NCI-H1092 (cell line): ENCODE measurements around the gene MEDAG.
"Not testable (repeated sequence)": the region's sequence is repeated elsewhere in the genome, so short reads cannot be mapped to it uniquely, and the experiment has no call there.

ENCODE experiments used
- DNase-seq: peaks from one replicate; lab custom pipeline; 2025; lab: John Stamatoyannopoulos, UW

Gene MEDAG

DNA sequence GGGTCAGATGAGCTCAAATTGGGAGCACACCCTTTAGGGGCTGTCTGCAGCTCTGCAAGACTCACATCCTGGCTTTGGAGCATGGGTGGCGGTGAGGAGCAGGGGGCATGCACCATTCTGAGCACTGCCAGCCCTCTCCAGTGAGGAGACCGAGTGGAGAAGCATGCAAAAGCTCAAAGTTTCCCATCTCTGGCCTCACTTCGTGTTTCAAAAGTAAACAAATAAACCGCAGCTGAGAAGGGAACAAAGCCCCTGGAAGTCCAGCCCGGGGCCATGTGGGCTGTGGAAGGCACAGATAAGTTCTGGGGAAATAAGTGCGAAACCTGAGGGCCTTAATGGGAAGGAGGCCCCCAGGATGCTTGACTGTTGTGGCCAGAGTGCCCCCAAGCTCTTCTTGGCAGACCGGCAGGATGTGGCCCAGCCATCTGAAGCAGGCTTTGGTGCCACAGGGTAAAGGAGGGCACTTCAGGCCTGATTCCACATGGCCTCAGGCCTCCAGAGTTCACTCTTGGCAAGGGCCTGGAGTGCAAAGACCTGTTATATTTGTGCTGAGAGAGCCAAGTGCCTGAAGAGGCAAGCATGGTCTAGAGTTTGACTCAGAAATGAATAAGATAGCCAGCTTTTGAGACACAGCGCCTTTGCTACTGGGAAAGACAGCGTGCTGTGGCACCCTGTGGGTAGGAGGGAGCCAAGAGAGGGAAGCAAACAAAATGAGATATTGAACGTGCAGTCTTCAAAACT is 1.2 kb downstream of the MEDAG start:
- DNase-seq: no peak

DNA sequence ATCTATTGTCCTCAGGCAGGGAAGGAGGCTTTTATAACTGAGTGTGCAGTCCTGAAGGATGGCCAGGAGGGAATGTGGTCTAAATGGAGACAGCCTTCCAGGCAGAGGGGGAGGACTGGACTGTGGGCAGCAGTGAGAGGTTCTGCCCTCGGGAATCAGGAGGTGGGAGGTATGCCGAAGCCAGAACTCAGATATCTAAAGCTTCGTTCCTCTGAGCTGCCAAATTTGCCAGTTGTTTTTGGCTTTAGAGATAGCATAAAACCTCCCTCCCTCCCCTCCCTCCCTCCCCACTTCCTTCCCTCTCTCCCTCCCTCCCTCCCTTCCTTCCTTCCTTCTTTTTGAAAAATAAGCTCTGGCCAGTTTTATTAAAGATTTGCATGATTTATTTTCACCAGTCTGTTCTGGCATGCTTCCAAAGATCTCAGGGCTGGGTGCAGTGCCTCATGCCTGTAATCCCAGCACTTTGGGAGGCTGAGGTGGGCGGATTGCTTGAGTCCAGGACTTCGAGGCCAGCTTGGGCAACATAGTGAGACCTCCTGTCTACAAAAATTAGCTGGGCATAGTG is 2.4 kb downstream of the MEDAG start:
- DNase-seq: no peak

DNA sequence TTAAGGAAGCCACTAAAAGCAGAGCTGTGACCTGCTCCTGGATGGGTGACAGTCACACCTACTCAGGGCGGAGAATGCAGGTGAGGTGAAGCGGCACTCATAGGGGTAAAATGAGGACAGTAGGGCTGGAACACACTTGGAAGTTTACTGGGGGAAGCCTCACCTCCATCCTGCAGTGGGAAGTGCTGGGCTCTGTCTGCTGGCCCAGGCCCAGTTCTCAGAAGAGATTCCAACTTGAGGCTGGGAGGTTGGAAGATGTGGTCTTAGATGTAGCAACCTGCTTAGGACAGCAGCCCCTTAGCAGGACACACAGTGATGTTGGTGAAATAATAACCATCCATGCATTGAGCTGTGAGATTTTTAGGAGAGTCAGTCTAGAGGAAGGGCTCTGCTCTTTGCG is 4.6 kb downstream of the MEDAG start:
- no peak for DNase-seq

DNA sequence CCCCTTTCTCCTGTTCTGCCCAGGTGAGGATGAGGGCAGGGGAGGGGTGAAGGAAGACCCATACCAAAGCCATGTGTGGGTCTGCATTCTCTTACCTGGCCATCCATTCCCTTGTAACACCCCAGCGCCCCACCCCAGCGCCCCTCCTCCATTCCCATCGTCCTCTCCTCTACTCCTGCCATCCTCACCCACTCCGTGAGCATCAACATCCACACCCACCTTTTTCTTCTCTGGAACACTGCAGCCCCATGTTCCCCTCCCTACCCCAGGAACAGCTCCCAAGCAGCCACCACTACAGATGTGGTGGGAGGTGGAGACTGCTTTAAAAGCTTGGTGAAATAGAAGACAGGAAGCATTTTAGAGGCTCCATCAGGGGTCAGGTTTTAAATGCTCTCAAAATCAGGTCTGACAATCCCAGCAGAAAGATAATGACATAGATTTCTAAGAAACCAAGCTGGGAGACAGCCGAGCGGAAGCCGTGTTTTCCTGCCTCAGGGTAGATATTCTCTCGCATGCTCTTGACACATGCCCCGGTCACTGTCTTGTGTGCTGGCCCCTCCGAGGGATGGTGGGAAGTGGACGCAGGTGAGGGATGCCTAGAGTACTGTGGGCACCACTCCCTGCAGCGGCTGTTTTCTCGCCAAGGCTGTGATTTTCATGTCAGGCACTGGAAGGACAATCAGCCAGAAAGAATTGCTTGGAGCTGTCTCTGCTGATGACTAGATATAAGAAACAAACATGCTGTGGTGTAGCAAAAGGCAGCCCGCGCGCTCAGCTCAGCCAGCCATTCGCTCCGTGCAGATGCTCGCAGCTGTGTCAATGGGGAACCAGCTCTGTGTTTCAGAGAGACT is 9.8 kb downstream of the MEDAG start:
- no peak for DNase-seq

DNA sequence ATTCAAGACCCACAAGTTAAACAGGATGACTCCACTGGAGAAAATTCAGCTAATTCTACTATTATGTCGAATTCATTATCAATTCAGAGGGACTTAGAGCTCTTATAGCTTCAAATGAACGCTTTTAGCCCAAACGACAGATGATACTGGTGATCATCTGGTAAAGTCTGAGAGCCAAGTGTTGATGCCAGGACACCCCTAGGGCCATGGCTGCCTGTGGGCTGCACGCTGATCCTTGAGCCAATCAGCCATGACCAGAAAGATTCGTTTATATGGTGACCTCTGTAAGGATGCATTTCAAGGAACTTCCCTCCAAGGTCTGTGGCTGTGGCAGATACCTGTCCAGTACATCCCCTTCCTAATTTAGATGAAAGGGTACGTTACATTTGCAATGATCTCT is 10.9 kb downstream of the MEDAG start:
- DNase-seq: no peak

DNA sequence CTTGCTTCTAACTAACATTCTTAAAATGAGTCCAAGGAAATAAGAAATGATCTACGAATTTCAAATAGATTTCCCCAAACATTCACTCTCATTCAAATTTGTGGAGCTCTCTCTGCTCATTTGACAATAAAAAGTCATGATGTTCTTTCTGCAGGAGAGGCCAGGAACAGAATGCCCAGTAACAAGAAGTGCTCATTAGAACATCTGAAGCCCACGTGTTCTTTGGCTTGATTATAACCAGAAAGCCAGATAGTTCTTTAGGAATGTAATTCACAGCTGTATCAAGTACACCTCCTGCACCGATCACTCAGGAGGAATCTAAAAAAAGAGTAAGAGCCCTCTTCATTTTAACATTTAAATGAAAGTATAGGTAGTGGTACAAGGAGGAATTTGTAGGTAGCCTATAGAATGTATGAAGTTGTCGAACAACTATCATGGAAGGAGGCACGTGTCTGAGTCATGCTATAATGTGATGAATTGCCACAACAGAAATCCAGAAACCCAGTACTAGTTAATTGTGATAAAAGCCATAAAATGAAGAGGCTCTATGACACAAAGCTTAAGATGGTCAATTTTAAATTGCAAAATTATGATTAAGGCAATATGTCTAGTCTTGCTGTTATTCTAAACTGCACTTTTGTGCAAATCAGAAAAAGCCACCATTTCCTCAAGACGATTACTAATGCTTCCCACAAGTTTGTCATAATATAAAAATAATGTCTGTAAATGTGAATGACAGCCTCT is 12.8 kb downstream of the MEDAG start:
- DNase-seq: no peak

DNA sequence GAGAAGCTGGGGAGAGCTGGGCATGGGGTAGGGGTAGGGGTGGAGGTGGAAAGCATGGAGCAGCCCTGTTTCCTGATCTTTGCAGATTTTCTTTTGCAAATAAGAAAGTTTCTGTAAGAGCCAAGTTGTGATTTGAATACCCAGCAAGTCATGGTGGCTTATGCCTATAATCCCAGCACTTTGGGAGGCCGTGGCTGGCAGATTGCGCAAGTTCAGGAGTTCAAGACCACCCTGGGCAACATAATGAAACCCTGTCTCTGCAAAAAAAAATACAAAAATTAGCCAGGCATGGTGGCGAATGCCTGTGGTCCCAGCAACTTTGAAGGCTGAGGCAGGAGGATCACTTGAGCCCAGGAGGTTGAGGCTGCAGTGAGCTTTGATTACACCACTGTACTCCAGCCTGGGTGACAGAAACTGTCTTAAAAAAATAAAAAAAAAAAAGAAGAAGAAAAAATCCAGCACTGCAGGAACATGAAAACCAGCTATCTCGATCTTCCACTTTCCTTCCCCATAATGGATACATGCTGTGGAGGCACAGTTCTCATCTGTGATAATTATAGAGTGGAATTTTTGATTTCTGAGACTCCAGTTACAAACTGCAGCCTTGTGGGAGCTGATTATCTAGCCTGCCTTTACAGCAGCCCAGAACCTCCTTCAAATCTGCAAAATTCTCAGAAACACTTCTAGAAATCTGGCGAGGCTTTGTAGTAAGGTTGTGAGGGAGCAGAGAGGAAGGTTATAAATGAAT is 14.3 kb downstream of the MEDAG start:
- DNase-seq: no peak

DNA sequence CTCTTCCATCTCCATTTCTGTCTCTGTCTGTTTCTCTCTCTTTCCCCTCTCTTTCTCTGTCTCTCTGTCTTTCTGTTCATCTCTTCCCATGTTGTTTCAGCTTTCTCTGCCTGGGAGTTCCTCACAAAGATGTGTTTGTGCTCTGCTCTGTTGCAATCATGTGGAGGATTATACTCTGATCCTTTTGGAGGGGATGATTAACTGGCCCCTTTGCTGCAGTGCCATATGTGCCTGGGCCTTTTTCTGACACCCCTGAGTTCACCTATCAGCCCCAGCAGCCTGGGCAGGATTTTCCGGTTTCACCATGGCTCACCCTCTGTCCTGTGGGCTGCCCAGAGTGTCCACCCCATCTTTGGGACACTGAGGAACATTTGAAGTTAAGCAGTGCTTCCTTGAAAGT is 17.3 kb downstream of the MEDAG start:
- no peak for DNase-seq

DNA sequence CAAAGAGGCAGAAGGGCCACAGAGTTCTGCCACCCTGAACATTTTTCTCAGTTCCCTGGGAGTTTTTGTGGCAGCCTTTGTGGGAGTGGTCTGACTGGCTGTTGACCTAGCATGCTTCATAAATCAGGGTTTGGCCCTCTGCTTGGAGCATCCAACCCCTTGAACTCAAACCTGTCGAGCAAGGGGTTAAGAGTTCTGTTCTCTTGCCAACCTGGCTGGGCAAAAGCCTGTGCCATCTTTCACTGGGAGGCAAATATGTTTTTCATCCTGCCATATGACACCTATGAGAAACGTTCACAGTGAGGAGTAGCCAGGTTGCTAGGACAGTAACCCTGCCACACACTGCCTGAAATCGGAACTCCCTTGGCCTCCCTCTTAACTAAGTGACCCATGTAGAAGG is 18.6 kb downstream of the MEDAG start:
- no peak for DNase-seq

DNA sequence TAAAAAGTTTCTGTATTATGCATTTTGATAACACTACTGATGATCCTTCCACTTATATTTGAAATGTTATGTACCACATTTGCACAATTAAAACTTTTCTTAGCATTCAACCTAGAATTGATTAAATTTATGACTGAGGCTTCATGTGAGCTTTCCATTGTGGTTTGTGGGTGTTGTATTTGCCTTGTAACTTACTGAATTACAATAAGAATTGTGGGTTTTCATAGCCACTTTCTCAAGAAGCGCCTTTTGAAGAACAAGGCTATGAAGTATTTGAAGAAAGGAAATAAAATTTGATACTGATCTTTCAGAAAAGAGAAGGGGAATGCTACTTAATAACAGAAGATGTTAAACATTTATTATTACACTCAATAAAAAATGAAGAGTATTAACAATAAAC is 19.4 kb downstream of the MEDAG start:
- no peak for DNase-seq

DNA sequence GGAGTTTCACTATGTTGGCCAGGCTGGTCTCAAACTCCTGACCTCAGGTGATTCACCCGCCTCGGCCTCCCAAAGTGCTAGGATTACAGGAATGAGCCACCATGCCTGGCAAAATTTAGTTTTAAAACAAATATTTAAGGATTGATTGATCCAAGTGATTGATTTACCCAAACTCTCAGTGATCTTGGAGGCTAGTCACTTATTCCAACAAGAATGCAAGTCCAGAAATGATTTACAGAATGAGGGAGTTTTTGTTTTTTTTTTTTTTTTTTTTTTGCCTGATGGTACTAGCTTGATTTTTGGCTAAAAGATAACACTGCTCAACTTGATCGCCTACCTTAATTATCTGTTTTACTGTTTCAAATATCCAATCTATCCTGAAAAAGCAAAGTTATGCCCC is 20.7 kb downstream of the MEDAG start:
- DNase-seq: no peak

DNA sequence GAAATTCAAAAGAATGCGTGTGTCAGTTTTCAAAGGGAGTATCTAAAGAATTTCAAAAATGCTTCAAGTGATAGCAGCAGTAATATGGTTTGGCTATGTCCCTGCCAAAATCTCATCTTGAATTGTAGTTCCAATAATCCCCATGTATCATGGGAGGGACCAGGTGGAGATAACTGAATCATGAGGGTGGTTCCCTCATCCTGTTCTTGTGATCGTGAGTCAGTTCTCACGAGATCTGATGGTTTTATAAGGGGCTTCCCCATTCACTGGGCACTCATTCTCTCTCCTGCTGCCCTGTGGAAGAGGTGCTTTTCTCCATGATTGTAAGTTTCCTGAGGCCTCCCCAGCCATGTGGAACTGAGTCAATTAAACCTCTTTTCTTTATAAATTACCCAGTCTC is 21.1 kb downstream of the MEDAG start:
- DNase-seq: not testable (repeated sequence)

DNA sequence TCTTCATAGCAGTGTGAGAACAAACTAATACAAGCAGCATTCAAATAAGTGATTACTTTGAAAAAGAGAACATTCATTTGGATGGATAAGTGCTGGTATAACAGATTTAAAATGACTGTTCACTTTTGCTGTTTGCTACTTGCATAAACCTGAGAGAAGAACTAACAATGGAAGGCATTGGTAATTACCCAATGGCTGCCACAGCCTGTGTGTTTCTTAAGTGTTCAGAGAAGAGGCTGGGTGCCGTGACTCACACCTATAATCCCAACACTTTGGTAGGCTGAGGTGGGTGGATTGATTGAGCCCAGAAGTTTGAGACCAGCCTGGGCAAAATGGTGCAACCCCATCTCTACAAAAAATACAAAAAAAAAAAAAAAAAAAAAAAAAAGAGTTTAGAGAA is 21.5 kb downstream of the MEDAG start:
- no peak for DNase-seq

DNA sequence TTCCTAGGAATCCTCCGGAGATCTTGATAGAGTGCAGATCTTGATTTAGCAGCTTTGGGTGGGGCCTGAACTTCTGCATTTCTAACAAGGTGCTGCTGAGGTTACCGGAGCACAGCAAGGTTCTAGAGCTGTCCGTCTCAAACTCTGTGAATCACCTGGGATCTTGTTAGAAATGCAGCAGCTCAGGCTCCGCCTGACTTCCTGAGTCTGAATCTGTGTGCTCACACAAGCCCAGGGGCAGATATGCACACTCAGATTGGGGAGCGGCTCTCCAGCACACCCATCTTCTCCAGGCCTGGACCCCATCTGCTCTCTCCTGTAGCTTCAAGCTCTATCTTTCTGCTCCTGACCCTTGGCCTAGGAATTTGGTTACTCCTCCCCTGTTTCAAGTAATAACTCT is 22.9 kb downstream of the MEDAG start:
- no peak for DNase-seq

DNA sequence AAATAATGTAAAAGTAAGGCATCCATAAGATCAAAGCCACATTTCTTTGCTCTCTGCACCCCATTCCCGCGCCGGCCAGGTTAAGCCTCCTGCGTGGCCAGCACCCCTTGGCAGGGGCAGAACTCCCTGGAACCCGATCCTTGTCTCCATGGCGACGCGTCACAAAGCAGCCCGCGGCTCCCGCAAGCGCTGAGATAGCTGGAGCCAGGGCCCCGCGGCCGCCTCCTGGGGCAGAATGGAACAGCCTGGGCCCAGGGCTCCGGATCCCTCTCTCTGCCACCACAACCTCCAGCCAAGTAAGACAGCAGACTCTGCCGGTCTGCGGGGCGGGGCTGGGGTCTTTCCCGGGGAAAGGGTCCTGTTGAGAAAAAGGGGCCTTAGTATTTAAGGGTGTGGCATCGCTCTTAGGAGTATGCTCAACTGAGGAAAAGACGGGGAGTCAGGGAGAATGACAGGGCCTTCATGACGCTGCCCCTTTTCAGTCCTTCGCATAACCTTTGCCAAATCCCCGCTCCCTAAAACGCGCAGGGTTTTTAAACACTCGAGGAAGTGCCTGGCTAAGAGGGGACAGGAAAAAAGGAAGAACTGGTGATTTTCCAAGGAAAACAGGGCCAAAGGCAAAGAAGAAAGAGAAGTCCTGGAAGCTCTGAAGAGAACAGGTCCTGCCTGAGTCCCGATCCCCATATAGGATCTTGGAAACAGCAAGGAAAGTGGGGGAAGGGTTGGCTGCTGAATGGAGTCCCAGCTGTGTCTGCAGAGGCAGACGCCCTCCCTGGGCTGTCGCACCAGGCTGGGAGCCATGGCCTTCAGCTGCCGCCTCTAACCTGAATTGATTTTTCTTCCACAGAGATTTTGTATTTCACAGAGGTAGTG is 26.6 kb downstream of the MEDAG start, which contains the start of gene TEX26:
Gene TEX26, plus strand, starts transcription at position 176 of the 873 bp plus-strand sequence. Its CDS starts 60 bp downstream, at position 236.
- DNase-seq: peak; percentile 14

DNA sequence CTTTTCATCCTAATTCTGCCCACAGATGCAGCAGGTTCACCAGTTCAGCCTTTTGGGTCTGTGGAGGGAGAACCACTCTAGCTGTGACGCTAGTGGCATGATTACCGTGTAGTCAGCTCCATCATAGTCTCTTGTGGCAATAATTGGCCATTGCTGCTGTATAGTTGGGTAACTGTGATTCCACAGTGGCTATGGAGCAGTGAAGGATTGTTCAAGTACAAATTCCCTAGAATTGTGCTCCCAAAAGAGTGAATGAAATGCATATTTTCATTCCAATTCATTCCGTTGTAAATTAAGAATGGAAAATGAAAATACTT is 27.2 kb downstream of the MEDAG start:
- DNase-seq: no peak

DNA sequence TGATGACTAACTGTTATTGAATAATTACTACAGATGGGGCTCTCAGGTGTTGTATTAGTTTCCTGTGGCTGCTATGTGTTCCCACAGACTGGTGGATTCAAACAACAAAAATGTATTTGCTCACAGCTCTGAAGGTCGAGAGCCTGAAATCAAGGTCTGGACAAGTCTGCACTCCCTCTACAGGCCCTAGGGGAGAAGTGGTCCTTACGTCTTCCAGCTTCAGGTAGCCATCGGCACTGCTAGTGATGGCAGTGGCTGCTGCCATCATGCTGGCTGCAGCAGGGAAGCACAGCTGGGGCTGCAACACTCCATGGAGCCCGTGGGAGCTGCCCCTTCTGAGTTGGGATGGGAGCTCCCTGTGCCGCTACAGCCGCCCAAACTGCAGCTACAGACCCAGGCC is 28.3 kb downstream of the MEDAG start:
- DNase-seq: no peak

DNA sequence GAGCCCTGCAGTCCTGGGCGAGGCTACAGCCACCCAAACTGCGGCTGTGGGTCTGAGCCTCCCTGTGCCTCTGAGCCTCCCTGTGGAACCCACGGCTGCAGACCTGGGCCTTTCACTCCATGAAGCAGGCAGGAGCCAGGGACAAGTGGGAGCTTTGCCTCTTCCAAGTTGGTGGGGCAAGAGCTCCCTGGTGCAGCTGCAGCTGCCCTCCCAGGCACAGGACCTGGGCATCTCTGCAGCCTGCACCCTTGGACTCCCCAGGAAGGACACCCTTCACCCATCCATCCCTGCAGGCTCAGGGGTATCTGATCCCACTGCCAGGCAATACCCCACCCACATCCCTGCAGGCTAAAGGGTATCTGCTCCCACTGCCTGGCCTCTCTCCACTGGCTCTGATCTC is 28.7 kb downstream of the MEDAG start:
- no peak for DNase-seq

DNA sequence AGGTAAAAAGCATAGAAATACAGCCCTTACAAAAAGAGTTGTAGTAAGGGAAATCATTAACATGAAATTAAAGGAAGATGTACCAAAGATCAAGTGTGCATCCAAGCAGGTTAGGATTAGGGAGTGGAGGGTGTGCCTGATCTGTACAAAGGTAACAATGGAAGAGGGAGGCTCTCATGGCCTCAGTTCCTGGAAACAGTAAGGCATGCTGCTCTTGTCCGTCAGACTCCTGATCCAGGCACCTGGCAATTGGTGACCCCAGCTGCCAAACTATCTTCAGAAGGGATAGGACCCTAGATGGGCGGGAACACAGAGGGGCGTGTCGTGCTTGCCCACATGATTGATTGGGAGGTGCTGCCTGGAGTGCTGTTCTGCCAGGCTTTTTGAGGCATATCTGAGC is 30.9 kb downstream of the MEDAG start:
- DNase-seq: no peak

DNA sequence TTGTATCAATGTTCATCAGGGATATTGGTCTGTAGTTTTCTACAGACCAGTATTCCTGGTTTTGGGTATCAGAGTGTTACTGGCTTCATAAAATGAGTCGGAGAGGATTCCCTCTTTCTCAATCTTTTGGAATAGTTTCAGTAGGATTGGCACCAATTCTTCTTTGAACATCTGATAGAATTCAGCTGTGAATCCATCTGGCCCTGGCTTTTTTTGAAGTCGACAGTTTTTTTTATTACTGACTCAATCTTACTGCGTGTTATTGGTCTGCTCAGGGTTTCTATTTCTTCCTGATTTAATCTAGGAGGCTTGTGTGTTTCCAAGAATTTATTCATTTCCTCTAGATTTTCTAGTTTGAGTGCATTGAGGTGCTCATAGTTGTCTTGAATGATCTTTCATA is 37.8 kb downstream of the MEDAG start:
- DNase-seq: no peak
